GM12874 (cell line): Measurements from ENCODE around the gene CALR.
A peak's percentile ranks its signal among the peaks of the same experiment; 100 is the strongest.

ENCODE experiments used
- CTCF ChIP-seq: IDR thresholded peaks from 2 replicates; pipeline ENCODE4 v1.5.1; 2011; ENCODE audit warnings: low read depth, mild to moderate bottlenecking, control low read depth, low read length, moderate library complexity; ENCODE audit not compliant: insufficient read depth

Gene CALR

GRCh38 chr19:12965017-12965811 lies 26.8 kb downstream of the CALR start:
- TF ChIP-seq CTCF = peak; percentile 99

GRCh38 chr19:12965812-12966135 lies 27.4 kb downstream of the CALR start:
- no peak for TF ChIP-seq CTCF

GRCh38 chr19:12967907-12968306 lies 29.5 kb downstream of the CALR start:
- TF ChIP-seq CTCF = no peak

- TF ChIP-seq CTCF = no peak
Measured at GRCh38 chr19:12969292-12969988, 31.0 kb downstream of the CALR start, which contains the start of gene DAND5. DAND5 (plus strand) TSS chr19:12969576; CDS start chr19:12969661, 85 bp downstream.

GRCh38 chr19:12970070-12970820 lies 31.8 kb downstream of the CALR start:
- no peak for TF ChIP-seq CTCF

GRCh38 chr19:12973236-12973635 lies 34.8 kb downstream of the CALR start:
- TF ChIP-seq CTCF = no peak
